Neural progenitor cell (in vitro differentiated cells): ENCODE results near the gene TBC1D4. TPM values are rescaled to one million over a fixed set of nuclear protein-coding genes. Genes with fewer than 3 reads are reported as not detected.

ENCODE experiments used
- DNase-seq: peaks from one replicate; pipeline ENCODE4 v3.0.0-alpha.2; 2016; ENCODE audit warnings: low spot score
- H2AFZ ChIP-seq: fragments of 200-600 bp; sonication (generic); replicated peaks from 2 replicates; pipeline ENCODE4 v1.6.1; 2016; ENCODE audit warnings: antibody characterized with exemption
- H3F3A ChIP-seq: fragments of 200-600 bp; sonication (generic); 2 replicates; pipeline ENCODE4 v1.6.1; 2016; ENCODE audit warnings: antibody characterized with exemption, low read depth
- H3K27ac ChIP-seq: fragments of 200-600 bp; sonication (generic); 2 replicates; pipeline ENCODE4 v1.5.1; 2016; ENCODE audit warnings: mild to moderate bottlenecking
- H3K27me3 ChIP-seq: fragments of 200-600 bp; sonication (generic); 2 replicates; pipeline ENCODE4 v1.6.1; 2016; ENCODE audit warnings: mild to moderate bottlenecking, moderate library complexity
- H3K36me3 ChIP-seq: fragments of 200-600 bp; sonication (generic); 2 replicates; pipeline ENCODE4 v1.5.1; 2016
- H3K4me1 ChIP-seq: fragments of 200-600 bp; sonication (generic); 2 replicates; pipeline ENCODE4 v1.6.1; 2016; ENCODE audit warnings: mixed run types
- H3K4me2 ChIP-seq: fragments of 200-600 bp; sonication (generic); 2 replicates; pipeline ENCODE4 v1.6.1; 2016
- H3K4me3 ChIP-seq: fragments of 200-600 bp; sonication (generic); 2 replicates; pipeline ENCODE4 v1.5.1; 2016
- H3K79me2 ChIP-seq: fragments of 200-600 bp; sonication (generic); 2 replicates; pipeline ENCODE4 v1.6.1; 2016; ENCODE audit warnings: low read depth
- H3K9ac ChIP-seq: fragments of 200-600 bp; sonication (generic); 2 replicates; pipeline ENCODE4 v1.6.1; 2016
- H3K9me3 ChIP-seq: fragments of 200-600 bp; sonication (generic); 2 replicates; pipeline ENCODE4 v1.5.1; 2016; ENCODE audit warnings: low read depth
- H4K20me1 ChIP-seq: fragments of 200-600 bp; sonication (generic); 2 replicates; pipeline ENCODE4 v1.6.1; 2016; ENCODE audit warnings: low read depth
- H3K27ac Mint-ChIP-seq: 3 replicates; pipeline ENCODE4 v1.8.0; 2021; ENCODE audit warnings: mixed read lengths
- H3K27me3 Mint-ChIP-seq: 2 replicates; pipeline ENCODE4 v1.8.0; 2022; ENCODE audit warnings: low read depth, mild to moderate bottlenecking, inconsistent platforms, moderate library complexity, mixed read lengths; ENCODE audit not compliant: insufficient read depth
- H3K36me3 Mint-ChIP-seq: 3 replicates; pipeline ENCODE4 v1.8.0; 2021; ENCODE audit warnings: mixed read lengths
- H3K4me1 Mint-ChIP-seq: 3 replicates; pipeline ENCODE4 v1.8.0; 2021; ENCODE audit warnings: mixed read lengths
- H3K4me3 Mint-ChIP-seq: 3 replicates; pipeline ENCODE4 v1.8.0; 2021; ENCODE audit warnings: mild to moderate bottlenecking, moderate library complexity, mixed read lengths
- H3K9me3 Mint-ChIP-seq: 3 replicates; pipeline ENCODE4 v1.8.0; 2020; ENCODE audit warnings: mixed read lengths
- EZH2 ChIP-seq: fragments of 200-600 bp; sonication (generic); IDR thresholded peaks from 2 replicates; pipeline ENCODE4 v1.6.1; 2017; ENCODE audit warnings: antibody characterized with exemption, mild to moderate bottlenecking, moderate library complexity
- EZH2phosphoT487 ChIP-seq: fragments of 200-600 bp; sonication (generic); IDR thresholded peaks from 2 replicates; pipeline ENCODE4 v1.6.1; 2017; ENCODE audit warnings: antibody characterized with exemption
- total RNA-seq: library from RNA; depleted of rRNA; stranded (reverse); fragments of >200 nt; gene quantifications from 2 replicates; pipeline ENCODE4 v1.2.3, GENCODE V29; 2015; ENCODE audit warnings: low replicate concordance
- TF ChIP-seq, protein P1 (sequence below): fragments of 200-600 bp; sonication (generic); IDR thresholded peaks from 2 replicates; pipeline ENCODE4 v1.5.1; 2017; ENCODE audit warnings: antibody characterized with exemption, mild to moderate bottlenecking

The TBC1D4 gene
- total RNA-seq, 1 donor from 2014 or later, result 14.3 TPM

DNA sequence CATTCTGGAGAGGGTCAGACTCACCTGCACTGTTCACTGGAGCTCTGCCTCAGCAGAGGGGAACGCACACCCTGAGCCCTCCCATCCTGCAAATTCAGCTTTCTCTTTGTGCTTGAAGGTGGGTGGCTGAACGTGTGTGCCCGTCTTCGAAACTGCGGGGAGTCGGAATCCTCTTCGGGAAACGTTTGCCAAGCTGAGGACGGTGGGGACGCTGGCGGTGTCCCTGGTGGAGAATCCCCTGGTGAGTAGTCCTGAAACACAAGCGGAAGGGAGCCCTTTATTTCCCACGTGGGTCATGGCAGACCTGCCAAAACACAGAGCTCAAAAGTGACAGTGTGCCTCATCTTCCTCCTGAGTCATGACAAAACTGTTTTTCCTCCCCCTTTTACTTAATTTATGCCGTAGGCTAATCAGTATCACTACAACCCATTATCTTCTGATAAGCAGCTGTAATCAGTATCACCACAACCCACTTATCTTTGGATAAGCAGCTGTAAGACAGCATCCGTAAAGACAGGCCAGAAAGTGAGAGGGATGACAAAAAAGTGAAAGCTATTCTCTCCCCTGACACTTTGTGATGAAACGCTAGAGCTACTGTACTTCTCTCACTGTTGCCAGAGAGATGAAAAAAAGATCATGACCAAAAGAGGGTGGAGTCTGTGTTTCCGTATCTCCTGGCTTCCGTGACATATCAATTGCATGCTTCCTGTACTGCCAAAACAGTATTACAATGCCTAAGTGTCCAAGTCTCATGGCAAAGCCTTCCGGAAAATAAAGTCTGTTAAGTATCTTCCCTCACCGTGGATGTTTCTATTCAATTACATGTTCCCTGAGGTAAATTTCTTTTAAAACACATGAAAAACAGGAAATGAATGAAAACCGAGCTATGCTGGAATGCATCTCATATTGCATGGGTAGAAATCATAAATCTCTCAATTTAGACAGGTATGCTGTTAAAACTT lies 155.5 kb downstream of the TBC1D4 start:
- no peaks in the 10 kb centered on the region for H4K20me1 ChIP-seq
- no peaks in the 10 kb centered on the region for H3K9me3 ChIP-seq
- no peak overlapping the region for H3K4me3 Mint-ChIP-seq
- H2AFZ ChIP-seq, result no peak overlapping the region
- H3K79me2 ChIP-seq, result no peaks in the 10 kb centered on the region
- H3K4me1 Mint-ChIP-seq, result peaks cover 2% of the 10 kb centered on the region
- no peak overlapping the region for H3K27ac ChIP-seq
- H3K9me3 Mint-ChIP-seq, result no peaks in the 10 kb centered on the region
- no peaks in the 10 kb centered on the region for H3K36me3 ChIP-seq
- H3K27me3 ChIP-seq, result no peaks in the 10 kb centered on the region
- H3K4me2 ChIP-seq, result no peak overlapping the region
- DNase-seq, result no peak
- H3K27me3 Mint-ChIP-seq, result no peaks in the 10 kb centered on the region
- no peak overlapping the region for H3K27ac Mint-ChIP-seq
- H3K9ac ChIP-seq, result no peak overlapping the region
- H3K4me3 ChIP-seq, result no peak overlapping the region
- TF ChIP-seq, protein P1, sequence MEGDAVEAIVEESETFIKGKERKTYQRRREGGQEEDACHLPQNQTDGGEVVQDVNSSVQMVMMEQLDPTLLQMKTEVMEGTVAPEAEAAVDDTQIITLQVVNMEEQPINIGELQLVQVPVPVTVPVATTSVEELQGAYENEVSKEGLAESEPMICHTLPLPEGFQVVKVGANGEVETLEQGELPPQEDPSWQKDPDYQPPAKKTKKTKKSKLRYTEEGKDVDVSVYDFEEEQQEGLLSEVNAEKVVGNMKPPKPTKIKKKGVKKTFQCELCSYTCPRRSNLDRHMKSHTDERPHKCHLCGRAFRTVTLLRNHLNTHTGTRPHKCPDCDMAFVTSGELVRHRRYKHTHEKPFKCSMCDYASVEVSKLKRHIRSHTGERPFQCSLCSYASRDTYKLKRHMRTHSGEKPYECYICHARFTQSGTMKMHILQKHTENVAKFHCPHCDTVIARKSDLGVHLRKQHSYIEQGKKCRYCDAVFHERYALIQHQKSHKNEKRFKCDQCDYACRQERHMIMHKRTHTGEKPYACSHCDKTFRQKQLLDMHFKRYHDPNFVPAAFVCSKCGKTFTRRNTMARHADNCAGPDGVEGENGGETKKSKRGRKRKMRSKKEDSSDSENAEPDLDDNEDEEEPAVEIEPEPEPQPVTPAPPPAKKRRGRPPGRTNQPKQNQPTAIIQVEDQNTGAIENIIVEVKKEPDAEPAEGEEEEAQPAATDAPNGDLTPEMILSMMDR, result no peak
- no peak for TF ChIP-seq EZH2
- no peak for TF ChIP-seq EZH2phosphoT487
- no peaks in the 10 kb centered on the region for H3K36me3 Mint-ChIP-seq
- H3K4me1 ChIP-seq, result peaks cover 17% of the 10 kb centered on the region
- H3F3A ChIP-seq, result no peaks in the 10 kb centered on the region

DNA sequence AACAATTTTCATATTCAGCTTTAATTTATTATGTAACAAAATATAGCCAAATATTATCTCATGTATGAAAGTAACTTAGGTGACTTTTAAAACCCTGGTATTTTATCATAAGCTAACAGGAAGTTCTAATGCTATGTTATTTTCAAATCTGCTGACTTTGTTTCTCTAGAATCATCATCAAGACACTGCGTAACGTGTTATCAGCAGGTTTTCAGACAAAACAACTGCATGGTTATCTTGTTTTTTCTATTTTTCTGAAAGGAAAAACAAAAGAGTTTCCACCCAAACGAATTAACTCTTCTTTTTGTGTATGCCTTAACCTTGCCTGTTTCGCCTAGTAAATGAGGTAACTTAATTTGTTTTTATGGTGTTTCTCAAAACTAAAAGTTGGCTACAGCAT lies 156.3 kb downstream of the TBC1D4 start:
- Histone ChIP-seq H3K27me3 (no peaks in the 10 kb centered on the region), H3K4me3 (no peak overlapping the region), H2AFZ (no peak overlapping the region), H3F3A (no peaks in the 10 kb centered on the region), H3K36me3 (no peaks in the 10 kb centered on the region), H3K27ac (no peak overlapping the region), H3K79me2 (no peaks in the 10 kb centered on the region), H3K4me2 (no peak overlapping the region), H3K4me1 (peaks cover 13% of the 10 kb centered on the region), H3K9me3 (no peaks in the 10 kb centered on the region), H3K9ac (no peak overlapping the region), H4K20me1 (no peaks in the 10 kb centered on the region)
- H3K36me3 Mint-ChIP-seq, result no peaks in the 10 kb centered on the region
- no peaks in the 10 kb centered on the region for H3K27me3 Mint-ChIP-seq
- no peak for DNase-seq
- H3K4me3 Mint-ChIP-seq, result no peak overlapping the region
- TF ChIP-seq, protein P1, result no peak
- no peaks in the 10 kb centered on the region for H3K9me3 Mint-ChIP-seq
- H3K4me1 Mint-ChIP-seq, result peaks cover 2% of the 10 kb centered on the region
- no peak overlapping the region for H3K27ac Mint-ChIP-seq

DNA sequence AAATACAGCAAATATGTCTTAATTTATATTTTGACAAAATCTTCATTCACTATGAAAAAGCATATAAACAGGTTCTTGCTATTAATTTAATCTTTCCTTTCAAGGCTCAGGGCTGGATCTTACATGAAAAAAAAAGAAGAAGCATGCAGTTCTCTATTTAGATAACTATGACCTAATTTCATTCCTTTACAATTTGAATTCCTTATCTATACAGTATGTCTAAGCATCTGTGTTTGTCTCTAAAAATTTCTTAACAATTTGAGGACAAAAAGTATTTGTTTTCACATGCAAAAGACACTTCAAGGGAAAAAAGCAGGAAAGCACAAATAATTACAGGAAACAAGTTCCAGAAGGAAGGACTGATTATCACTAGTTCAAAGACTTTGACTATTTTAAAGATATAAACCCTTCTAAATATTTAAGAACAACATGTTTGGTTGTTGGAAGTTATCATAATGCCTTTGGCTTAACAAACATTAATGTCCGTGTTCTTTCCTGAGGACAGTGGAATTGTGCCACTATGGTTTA lies 157.5 kb downstream of the TBC1D4 start:
- H3K36me3 ChIP-seq, result no peaks in the 10 kb centered on the region
- TF ChIP-seq, protein P1, result no peak
- TF ChIP-seq EZH2 (no peak), EZH2phosphoT487 (no peak)
- H3K27me3 ChIP-seq, result no peaks in the 10 kb centered on the region
- H3K4me1 Mint-ChIP-seq, result no peaks in the 10 kb centered on the region
- no peaks in the 10 kb centered on the region for H3K9me3 ChIP-seq
- H3K27ac Mint-ChIP-seq, result no peak overlapping the region
- peaks cover 2% of the 10 kb centered on the region for H3K4me1 ChIP-seq
- H3K9ac ChIP-seq, result no peak overlapping the region
- H4K20me1 ChIP-seq, result no peaks in the 10 kb centered on the region
- no peaks in the 10 kb centered on the region for H3K9me3 Mint-ChIP-seq
- no peak for DNase-seq
- H3K27ac ChIP-seq, result no peak overlapping the region
- H3F3A ChIP-seq, result no peaks in the 10 kb centered on the region
- no peak overlapping the region for H2AFZ ChIP-seq
- H3K27me3 Mint-ChIP-seq, result no peaks in the 10 kb centered on the region
- no peak overlapping the region for H3K4me3 Mint-ChIP-seq
- no peak overlapping the region for H3K4me2 ChIP-seq
- H3K36me3 Mint-ChIP-seq, result no peaks in the 10 kb centered on the region
- H3K79me2 ChIP-seq, result no peaks in the 10 kb centered on the region
- no peak overlapping the region for H3K4me3 ChIP-seq
